GM21528 (cell line): ENCODE measurements around the gene TMIE.
"Not testable (repeated sequence)": the region's sequence is repeated elsewhere in the genome, so short reads cannot be mapped to it uniquely, and the experiment has no call there.

Experiments
- ATAC-seq: cut with Tn5 transposase; IDR thresholded peaks from one replicate; pipeline ENCODE4 v1.9.1; 2021; ENCODE audit warnings: mild to moderate bottlenecking, moderate library complexity; ENCODE audit not compliant: unreplicated experiment, low FRiP score

TMIE gene

DNA sequence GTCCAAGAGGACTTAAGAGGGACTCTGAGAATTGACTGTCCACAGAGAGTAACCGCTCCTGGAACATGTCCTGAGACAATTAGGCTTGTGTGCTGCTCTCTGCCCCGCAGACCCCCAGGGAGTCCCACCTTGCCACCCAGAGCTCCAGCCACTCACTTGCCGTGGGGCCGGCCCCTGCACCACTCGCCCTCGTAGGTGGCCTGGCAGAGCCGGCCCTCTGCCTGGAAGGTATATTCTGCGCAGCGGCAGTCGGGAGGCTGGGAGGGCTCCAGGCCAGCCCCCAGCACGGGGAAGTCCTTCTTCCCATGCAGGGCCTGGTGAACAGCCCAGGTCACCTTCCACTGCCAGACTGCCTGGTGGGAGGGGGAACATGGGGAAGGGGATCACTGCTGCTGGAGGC is 18.2 kb upstream of the TMIE start:
- ATAC-seq: no peak

- ATAC-seq: no peak
Observed at GRCh38 chr3:46684891-46685290, 16.3 kb upstream of the TMIE start.

- no peak for ATAC-seq
Observed at GRCh38 chr3:46685446-46685845, 15.7 kb upstream of the TMIE start.

DNA sequence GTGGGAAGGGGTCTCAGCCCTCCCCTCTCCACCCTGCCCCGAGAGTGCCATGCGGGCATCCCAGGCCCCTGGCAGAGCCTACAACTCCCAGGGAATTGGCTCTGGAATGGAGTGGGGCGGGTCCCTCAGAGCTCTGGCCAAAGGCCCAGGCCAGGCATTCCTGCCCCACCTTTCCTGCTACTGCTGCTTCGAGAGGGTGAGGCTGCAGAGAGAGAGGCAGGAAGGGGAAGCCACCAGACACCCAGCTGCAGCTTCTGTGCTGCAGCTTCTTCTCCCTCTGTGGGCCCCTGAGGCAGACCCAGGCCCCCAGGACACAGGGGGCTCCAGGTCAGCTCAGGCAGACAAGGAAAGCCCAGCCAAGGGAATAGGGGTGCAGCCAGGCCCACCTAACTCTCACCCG is 10.4 kb upstream of the TMIE start:
- no peak for ATAC-seq

GRCh38 chr3:46692566-46692990 is 8.6 kb upstream of the TMIE start:
- ATAC-seq: no peak

GRCh38 chr3:46693038-46693891 is 7.9 kb upstream of the TMIE start, which contains the start of gene ALS2CL:
ALS2CL (minus strand) TSS chr3:46693679; CDS start chr3:46689440, 4,239 bp downstream.
- ATAC-seq: no peak

DNA sequence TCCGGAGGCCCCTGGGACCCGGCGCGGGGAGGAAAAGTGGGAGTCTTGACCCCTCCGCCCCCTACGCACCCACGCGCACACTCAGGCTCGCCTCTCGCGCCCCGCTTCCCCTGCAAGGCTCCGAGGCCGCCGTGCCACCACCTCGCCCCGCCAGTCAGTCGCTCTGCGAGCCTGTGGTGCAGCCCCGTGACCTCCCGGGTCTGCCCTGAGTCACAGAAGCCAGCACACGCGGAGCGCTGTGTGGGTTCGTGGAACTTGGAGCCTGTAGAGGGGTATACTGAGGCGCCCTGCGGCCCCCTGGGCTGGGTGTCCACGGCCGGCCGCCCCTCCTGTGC is 7.3 kb upstream of the TMIE start:
- ATAC-seq: no peak

GRCh38 chr3:46694520-46694919 is 6.7 kb upstream of the TMIE start:
- no peak for ATAC-seq

DNA sequence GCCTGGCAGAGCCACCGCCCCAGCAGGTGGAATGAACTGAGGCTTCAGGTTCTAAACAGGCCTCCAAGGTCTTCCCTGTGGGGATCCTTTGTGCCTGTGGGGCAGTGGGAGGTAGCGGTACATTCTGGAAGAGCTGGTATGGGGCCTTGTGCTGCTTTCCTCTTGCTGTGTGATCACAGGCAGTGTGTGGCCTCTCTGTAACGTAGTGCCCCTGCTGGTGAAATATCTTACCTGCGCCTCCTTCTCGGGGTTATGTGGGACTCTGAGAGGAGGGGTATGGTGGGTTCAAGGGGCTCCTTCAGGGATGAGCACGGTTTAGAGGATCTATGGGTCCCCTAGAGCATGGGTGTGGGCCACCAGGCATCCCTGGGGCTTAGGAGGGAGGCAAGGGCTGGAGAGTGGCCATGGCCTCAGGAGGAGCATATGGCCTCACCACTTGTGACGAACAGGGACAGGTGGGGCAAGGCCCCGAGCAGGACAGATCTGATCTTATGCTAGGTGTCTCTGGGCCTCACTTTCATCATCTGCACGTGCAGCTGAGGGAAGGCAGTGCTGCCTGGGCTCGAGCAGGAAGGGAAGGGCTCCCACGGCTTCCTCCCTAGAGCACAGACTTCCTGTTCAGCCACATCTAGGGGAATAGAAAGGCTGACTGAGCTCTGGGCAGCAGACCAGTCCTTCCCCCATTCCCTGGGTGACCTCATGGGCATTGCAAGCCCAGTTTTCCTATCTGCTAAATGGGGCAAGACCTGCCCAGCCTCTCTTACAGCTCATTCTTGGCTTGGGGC is 5.8 kb upstream of the TMIE start:
- no peak for ATAC-seq

DNA sequence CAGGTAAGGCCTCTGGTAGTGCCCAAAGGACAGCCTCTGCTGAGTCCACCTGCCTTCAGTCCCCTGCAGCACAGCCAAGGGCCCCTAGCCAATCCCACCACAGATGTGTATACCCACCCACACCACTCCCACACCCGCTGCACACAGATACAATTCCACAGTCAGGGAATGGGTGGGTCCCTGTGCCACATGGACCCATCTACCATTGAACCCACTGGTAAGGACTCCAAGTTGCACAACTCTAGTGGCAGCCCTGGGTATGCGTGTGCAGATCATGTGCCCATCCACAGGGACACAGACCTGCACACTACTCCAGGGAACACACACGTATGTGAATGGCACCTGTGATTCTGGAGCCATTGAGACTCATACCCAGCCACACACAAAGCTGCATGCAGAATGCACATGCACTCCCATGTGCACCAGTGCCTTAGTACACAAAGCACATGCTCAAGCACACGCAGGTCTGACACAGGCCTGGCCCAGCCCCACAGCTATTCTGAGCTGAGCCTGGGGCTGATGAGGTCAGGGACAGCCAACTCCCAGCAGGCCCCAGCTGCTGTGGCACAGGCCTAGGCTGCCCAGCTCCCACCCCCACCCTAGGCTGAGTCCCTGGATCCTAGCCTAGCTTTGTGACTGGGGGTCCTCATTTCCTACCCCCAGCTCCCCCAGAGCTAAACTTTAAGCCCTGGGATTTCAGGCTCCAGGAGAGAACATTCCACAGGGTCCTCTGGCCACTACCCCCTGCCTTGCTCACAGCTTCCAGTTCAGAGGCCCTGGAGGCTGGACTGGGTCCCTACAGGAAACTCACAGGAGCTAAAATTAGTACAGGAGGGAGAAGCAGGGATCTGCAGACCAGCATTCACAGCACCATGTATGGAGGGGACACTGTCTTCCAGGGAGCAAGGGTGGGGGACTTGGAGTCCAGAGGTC is 5.0 kb upstream of the TMIE start:
- no peak for ATAC-seq

DNA sequence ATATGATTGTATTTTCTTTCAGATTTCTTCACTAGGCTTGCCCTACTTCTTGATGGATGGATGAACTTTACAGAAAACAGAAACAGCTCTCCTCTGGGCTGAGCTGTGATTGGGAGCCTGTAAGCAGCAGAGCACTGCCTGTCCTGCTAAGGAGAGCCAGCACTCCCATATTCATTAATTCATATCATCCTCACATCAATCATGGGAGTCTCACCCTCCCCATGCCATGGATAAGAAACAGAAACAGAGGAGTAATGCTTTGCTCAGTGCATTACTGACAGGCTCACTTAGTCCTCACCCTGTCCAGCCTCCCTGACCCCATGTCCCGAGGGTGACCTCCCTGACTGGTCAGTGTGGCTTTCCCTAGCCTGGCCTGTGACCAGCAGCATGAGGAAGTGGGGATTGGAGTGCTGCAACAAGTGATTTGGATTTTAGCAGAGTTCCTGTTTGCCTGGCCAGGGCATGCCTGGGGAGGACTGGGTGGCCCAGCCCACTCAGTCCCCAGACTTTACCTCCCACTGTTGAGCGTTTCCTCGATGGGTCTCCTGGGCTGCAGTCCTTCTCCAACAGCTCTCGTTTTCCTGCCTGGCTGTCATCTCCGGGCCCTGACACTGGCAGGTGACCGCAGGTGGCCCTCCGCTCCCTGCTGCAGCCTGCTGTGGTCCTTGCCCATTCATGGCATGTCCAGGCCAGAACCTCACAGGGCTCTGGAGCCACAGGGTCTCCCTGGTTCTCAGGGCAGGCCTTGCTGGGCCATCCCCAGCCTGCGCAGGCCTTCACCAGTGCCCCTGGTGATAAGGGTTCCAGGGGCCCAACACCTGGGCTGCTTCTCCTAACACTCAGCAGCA is 1.3 kb upstream of the TMIE start:
- no peak for ATAC-seq

DNA sequence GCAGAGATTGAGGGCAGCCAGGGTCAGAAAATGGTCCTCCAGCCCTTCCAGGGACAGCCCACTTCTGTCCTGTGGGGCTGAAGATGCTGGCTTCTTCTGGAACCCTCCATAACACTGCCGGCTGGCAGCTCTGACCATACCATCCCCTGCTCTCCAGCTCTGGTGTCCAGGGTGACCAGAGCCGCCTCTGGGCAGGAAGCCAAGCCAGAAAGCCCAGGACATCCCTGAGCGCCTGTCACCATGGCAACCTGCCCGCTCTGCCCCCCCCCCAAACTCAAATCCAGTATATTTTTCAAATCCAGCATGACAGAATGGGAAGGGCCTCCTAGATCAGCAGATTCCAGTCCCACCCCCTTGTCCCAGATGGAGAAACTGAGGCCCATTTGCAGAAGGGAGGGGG is 420 bp upstream of the TMIE start:
- no peak for ATAC-seq

DNA sequence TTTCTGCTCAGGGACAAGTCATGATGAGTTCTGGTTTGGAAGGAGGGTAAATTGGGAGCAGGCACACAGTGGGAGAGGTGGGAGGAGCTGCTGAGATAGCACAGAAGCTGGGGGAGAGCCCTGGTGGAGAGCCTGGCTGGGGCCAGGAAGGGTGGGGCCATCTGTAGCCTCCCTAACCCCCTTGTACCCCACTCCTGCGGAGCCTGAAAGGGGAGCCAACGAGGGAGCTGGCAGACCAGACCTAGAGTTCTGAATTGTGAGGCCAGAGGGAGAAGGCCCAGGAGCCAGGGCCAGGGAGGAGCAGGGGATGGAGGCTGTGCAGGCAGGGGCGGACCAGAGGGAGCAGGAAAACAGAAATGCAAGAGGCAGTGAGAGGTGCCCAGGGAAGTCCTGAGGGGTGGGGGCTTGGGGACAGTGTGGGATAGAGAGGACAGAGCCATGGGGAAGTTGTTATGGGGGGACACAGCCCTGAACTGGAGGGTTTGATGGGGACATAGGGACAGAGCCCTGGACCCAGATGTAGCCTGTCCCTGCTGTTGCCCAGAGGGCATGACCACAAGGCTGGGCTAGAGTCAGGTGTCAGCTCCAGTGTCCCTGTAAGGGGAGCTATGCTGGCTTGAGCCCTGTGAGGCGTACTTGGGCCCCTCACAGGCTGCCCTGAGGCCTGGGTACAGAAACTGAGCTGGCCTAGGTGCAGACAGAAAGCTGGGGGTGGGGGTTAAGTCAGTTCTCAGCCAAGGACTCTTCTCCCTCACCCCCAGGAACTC is 1.2 kb downstream of the TMIE start:
- no peak for ATAC-seq

DNA sequence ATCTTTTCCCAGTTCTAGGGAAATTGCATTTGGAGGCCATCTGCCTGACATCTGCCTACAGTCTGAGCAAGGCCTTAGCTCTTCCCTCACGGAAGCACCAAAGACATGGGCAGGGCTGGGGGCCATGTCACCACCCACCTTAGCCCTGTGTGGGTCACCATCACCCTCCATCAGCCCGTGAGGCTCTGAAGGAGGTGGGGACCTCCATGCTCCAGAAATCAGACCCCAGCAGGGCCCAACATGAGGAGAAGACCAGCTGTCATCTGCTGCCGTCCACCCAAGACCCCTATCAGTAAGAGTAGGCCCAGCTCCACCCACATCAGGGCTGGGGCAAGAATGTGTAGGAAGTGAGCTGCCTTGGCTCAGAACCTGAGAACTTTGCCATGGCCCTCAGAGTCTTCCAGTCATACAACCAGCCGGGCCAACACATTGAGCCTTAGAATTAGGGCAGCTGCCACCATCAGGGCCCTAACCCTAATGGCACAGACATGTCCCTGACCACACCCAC is 1.9 kb downstream of the TMIE start:
- no peak for ATAC-seq

- not testable (repeated sequence) for ATAC-seq
Observed at GRCh38 chr3:46704346-46704745, 3.2 kb downstream of the TMIE start.

GRCh38 chr3:46705022-46705530 is 3.9 kb downstream of the TMIE start:
- ATAC-seq: peak; percentile 53

GRCh38 chr3:46705751-46706552 is 4.8 kb downstream of the TMIE start:
- no peak for ATAC-seq
